HG03175 (cell line): ENCODE results near the gene CXCL9.
A peak's percentile ranks its signal among the peaks of the same experiment; 100 is the strongest.
"Not testable (repeated sequence)": the region's sequence is repeated elsewhere in the genome, so short reads cannot be mapped to it uniquely, and the experiment has no call there.

Source experiments
- ATAC-seq: cut with Tn5 transposase; IDR thresholded peaks from one replicate; pipeline ENCODE4 v1.9.1; 2021; ENCODE audit warnings: mild to moderate bottlenecking, moderate library complexity; ENCODE audit not compliant: unreplicated experiment

CXCL9 gene

DNA sequence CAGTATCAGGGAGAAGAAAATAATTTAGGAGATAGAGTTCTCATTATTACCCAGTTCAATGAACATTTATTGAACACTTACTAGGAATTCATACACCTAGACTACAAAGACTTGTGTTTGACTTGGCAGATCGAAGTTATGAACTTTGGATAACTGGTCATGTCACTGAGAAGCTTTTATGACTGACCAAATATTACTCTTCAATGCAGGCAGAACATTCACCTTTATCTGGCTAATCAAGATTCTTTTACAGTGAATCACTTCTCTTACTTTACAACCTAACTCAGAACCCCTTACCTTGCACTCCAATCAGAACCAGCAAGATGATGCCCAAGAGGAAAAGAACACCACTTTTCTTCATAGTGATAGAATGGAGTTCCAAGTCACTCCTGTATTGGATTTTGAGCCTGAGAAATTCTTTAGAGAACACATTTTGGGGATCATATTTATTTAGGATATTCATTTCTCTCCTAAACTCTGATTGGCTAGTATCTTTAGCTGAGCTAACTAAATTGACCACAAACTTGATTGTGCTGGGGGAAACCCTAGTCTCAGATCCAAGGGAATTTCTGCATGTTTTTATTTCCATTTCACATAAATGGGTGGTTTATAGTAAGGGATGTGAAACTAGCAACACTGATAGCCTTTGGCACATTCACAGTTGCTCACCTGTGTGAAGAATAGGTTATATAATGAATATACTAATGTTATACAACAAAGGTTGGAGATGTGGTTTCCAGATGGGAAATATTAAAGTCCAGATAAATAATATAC is at the start of gene CXCL9:
Gene CXCL9, minus strand, starts transcription at position 421 of the 774 bp plus-strand sequence. Its CDS starts 60 bp downstream, at position 361.
- ATAC-seq: no peak

DNA sequence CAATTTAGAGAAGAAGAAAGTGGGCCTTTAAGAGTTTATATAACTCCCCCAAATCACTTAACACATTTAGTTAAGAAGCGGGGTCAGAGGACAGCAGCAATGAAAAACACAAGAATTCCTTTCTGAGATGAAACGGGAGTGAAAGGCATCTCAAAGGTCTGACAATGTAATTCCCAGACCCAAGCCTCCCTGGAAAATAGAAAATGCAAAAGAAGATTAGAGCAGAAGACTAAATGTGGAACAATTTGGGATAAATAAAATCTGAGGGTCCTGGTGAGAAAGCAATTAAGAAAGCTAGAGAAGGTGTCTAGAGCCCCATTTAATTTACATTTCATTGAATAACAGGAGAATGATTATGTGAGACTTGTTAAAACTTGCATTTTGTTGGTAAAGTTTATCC is 48.1 kb upstream of the CXCL9 start:
- ATAC-seq: no peak

GRCh38 chr4:76055016-76055415 is 47.7 kb upstream of the CXCL9 start:
- ATAC-seq: peak; percentile 98

- ATAC-seq: no peak
Measured at GRCh38 chr4:76053730-76054129, 46.4 kb upstream of the CXCL9 start.

GRCh38 chr4:76050560-76051050 is 43.3 kb upstream of the CXCL9 start:
- not testable (repeated sequence) for ATAC-seq

DNA sequence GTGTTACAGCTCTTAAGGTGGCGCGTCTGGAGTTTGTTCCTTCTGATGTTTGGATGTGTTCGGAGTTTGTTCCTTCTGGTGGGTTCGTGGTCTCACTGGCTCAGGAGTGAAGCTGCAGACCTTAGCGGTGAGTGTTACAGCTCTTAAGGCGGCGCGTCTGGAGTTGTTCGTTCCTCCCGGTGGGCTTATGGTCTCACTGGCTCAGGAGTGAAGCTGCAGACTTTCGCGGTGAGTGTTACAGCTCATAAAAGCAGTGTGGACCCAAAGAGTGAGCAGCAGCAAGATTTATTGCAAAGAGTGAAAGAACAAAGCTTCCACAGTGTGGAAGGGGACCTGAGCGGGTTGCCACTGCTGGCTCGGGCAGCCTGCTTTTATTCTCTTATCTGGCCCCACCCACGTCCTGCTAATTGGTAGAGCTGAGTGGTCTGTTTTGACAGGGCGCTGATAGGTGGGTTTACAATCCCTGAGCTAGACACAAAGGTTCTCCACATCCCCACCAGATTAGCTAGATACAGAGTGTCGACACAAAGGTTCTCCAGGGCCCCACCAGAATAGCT is 42.6 kb upstream of the CXCL9 start:
- not testable (repeated sequence) for ATAC-seq

GRCh38 chr4:76044686-76045085 is 37.4 kb upstream of the CXCL9 start:
- ATAC-seq: not testable (repeated sequence)

DNA sequence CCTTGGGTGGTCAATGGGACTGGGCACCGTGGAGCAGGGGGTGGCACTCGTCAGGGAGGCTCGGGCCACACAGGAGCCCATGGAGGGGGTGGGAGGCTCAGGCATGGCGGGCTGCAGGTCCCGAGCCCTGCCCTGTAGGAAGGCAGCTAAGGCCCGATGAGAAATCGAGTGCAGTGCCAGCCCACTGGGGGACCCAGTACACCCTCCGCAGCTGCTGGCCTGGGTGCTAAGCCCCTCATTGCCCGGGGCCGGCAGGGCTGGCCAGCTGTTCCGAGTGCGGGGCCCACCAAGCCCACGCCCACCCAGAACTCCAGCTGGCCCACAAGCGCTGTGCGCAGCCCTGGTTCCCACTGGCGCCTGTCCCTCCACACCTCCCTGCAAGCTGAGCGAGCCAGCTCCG is 36.0 kb upstream of the CXCL9 start:
- ATAC-seq: not testable (repeated sequence)

DNA sequence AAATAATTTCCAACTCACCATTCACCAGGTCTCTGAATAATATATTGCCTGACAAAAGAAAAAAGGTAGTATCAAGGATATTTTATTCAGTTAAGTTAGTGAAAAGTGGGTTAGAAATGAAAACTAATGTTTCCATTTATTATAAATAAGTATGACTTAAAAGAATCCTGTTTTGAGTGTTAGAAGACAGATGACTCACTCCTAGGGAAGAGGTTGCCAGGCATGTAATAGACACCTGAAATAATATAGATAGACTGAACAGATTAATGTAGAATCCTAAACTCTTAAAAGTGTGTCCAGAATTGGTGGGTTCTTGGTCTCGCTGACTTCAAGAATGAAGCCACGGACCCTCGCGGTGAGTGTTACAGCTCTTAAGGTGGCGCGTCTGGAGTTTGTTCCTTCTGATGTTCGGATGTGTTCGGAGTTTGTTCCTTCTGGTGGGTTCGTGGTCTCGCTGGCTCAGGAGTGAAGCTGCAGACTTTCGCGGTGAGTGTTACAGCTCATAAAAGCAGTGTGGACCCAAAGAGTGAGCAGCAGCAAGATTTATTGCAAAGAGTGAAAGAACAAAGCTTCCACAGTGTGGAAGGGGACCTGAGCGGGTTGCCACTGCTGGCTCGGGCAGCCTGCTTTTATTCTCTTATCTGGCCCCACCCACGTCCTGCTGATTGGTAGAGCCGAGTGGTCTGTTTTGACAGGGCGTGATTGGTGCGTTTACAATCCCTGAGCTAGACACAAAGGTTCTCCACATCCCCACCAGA is 35.1 kb upstream of the CXCL9 start:
- ATAC-seq: not testable (repeated sequence)

- no peak for ATAC-seq
Measured at GRCh38 chr4:76036855-76037254, 29.5 kb upstream of the CXCL9 start.

DNA sequence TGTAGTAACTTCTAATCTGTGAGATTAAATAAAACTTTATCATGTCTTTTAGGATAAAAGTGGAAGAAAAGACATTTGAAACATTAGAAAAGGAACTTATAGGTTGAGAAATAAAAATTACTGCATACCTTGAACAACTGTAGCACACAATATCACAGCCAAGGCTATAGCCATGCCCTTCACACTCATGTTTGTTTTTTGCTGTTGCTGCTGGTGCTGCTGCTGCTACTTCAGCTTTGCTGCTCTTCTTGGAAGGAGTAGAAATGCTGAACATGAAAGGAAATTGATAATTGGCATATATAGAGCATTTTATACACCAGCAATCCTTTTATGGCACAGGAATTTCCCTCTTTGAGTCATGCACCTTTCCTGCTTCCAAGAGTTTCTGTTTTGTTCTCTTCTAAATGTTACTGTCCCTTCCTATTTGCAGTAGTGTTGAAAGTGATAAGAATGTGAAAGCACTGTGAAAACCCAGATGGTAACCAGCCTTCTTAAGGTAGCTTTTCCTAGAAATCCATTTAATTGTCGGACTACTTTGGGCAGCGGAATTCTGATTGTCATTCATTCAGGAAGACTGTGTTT is 28.6 kb upstream of the CXCL9 start, which contains the start of gene CXCL11:
Gene CXCL11, minus strand, starts transcription at position 272 of the 582 bp plus-strand sequence. Its CDS starts 83 bp downstream, at position 189.
- ATAC-seq: no peak

GRCh38 chr4:76035141-76035540 is 27.8 kb upstream of the CXCL9 start:
- no peak for ATAC-seq

GRCh38 chr4:76029300-76029699 is 22.0 kb upstream of the CXCL9 start:
- ATAC-seq: no peak

GRCh38 chr4:76028350-76028765 is 21.0 kb upstream of the CXCL9 start:
- ATAC-seq: no peak

DNA sequence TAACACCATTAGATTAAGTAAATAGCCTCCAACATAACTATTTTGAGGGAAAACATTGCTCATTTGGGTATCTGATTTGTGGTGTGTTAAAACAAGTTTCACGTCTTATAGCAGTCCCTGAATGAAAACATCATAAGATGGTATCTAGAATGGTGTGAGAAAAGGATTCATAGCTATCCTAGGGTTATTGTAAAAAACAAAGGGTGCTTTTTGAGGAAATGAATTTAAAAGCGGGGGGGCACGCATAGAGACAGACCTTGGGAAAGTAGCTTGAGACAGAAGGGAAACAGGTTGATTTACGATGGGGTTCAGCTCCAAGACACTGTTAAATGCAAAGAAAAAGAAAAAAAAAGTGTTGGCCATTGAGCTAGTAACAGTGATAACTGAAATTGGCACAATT is 16.8 kb upstream of the CXCL9 start:
- no peak for ATAC-seq

DNA sequence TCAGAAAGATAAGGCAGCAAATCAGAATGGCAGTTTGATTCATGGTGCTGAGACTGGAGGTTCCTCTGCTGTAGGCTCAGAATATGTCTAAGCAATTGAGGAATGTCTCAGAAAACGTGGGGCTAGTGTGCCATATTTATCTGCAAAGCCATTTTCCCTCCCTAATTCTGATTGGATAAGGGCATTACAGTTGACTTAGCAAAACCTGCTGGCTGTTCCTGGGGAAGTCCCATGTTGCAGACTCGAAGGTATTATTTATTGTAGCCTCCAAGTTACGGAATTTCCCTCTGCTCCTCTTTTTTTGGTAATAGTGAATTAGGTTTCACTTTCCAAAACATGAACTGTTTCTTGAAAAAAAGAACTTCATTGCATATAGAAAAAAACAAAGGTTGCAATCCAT is 16.1 kb upstream of the CXCL9 start, which contains the start of gene CXCL10:
Gene CXCL10, minus strand, starts transcription at position 109 of the 400 bp plus-strand sequence. Its CDS starts 66 bp downstream, at position 43.
- no peak for ATAC-seq

DNA sequence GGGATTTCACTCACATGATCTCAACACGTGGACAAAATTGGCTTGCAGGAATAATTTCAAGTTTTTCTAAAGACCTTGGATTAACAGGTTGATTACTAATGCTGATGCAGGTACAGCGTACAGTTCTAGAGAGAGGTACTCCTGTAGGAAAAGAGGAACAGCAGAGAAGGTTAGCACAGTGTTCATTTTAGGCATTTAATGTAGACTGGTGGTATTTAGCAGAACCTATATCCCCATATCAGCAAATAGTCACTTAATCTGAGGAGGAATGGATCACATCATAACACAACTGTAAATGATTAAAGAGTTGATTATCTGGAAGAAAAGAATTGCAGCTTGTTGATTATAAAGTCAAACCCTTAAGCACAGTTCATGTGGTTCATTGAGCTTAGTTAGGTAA is 15.4 kb upstream of the CXCL9 start:
- ATAC-seq: no peak

GRCh38 chr4:76022031-76022430 is 14.7 kb upstream of the CXCL9 start:
- ATAC-seq: no peak

- no peak for ATAC-seq
Measured at GRCh38 chr4:76017056-76017686, 9.9 kb upstream of the CXCL9 start.

DNA sequence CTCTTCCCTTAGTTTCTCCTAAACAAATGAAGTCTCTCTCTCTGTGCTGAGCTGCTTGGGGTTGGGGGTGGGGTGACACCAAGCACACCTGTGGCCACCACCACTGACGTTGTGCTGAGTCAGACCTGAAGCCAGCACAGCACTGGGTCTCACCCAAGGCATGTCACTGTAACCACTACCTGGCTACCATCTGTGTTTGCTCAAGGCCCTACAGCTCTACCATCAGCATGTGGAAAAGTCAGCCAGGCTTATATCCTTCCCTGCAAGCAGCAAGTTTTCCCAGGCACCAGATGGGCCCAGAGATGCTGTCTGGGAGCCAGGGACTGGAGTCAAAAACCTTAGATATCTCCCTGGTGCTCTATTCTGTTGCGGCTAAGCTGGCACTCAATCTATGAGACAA is 9.1 kb upstream of the CXCL9 start:
- peak; percentile 57 for ATAC-seq

GRCh38 chr4:76013540-76013939 is 6.2 kb upstream of the CXCL9 start:
- ATAC-seq: no peak
